GM21381 (cell line): ENCODE results near the gene SMIM14.
A peak's percentile ranks its signal among the peaks of the same experiment; 100 is the strongest.
"Not testable (repeated sequence)": the region's sequence is repeated elsewhere in the genome, so short reads cannot be mapped to it uniquely, and the experiment has no call there.

Source experiments
- ATAC-seq: cut with Tn5 transposase; IDR thresholded peaks from one replicate; pipeline ENCODE4 v1.9.1; 2021; ENCODE audit warnings: mild to moderate bottlenecking, moderate library complexity; ENCODE audit not compliant: unreplicated experiment

The SMIM14 gene

GRCh38 chr4:39648827-39649558 is 10.3 kb upstream of the SMIM14 start:
- no peak for ATAC-seq

GRCh38 chr4:39648213-39648612 is 9.5 kb upstream of the SMIM14 start:
- no peak for ATAC-seq

GRCh38 chr4:39642885-39643552 is 4.4 kb upstream of the SMIM14 start:
- ATAC-seq, result no peak

GRCh38 chr4:39641451-39641850 is 2.8 kb upstream of the SMIM14 start:
- ATAC-seq, result no peak

- ATAC-seq, result peak; percentile 14
Measured at GRCh38 chr4:39637586-39638353, 895 bp downstream of the SMIM14 start.

GRCh38 chr4:39637221-39637585 is 1.5 kb downstream of the SMIM14 start:
- no peak for ATAC-seq

- ATAC-seq, result no peak
Measured at GRCh38 chr4:39636531-39637184, 2.0 kb downstream of the SMIM14 start.

- ATAC-seq, result no peak
Measured at GRCh38 chr4:39635023-39635422, 3.6 kb downstream of the SMIM14 start.

- peak; percentile 69 for ATAC-seq
Measured at GRCh38 chr4:39631700-39632079, 7.0 kb downstream of the SMIM14 start.

GRCh38 chr4:39627413-39627812 is 11.3 kb downstream of the SMIM14 start:
- ATAC-seq, result no peak

GRCh38 chr4:39626913-39627312 is 11.8 kb downstream of the SMIM14 start:
- no peak for ATAC-seq

GRCh38 chr4:39626261-39626660 is 12.4 kb downstream of the SMIM14 start:
- ATAC-seq, result peak; percentile 67

GRCh38 chr4:39621582-39621981 is 17.1 kb downstream of the SMIM14 start:
- no peak for ATAC-seq

GRCh38 chr4:39620551-39621313 is 17.9 kb downstream of the SMIM14 start:
- ATAC-seq, result no peak

- no peak for ATAC-seq
Measured at GRCh38 chr4:39617534-39617933, 21.1 kb downstream of the SMIM14 start.

- ATAC-seq, result no peak
Measured at GRCh38 chr4:39616651-39617050, 22.0 kb downstream of the SMIM14 start.

- not testable (repeated sequence) for ATAC-seq
Measured at GRCh38 chr4:39616112-39616511, 22.6 kb downstream of the SMIM14 start.

GRCh38 chr4:39614487-39615162 is 24.0 kb downstream of the SMIM14 start:
- ATAC-seq, result no peak

GRCh38 chr4:39613093-39613656 is 25.5 kb downstream of the SMIM14 start:
- ATAC-seq, result peak; percentile 32

GRCh38 chr4:39609454-39609931 is 29.2 kb downstream of the SMIM14 start:
- ATAC-seq, result peak; percentile 90
